HCT116 (cell line): ENCODE results near the gene KCNG1. TPM values are rescaled to one million over a fixed set of nuclear protein-coding genes. Genes with fewer than 3 reads are reported as not detected.

Experiments used
- ATAC-seq: fragments of 200-7000 bp; cut with Tn5 transposase; 2 replicates; pipeline ENCODE4 v1.9.1; 2020; ENCODE audit warnings: mild to moderate bottlenecking, moderate library complexity
- BruUV-seq: library from RNA; stranded (reverse); fragments of 400-500 nt; replicated peaks from 2 replicates; lab custom pipeline; 2021; lab: Mats Ljungman, UMichigan
- CTCF ChIA-PET: fragments of 300-600 bp; sonication (Branson Sonifier 250); formaldehyde crosslinking; loops from one replicate; lab custom pipeline; 2021; ENCODE audit warnings: antibody characterized with exemption; lab: Charles Lee
- POLR2A ChIA-PET: fragments of 300-600, 350-600 bp; sonication (Branson Sonifier 250); formaldehyde crosslinking; loops from one replicate; lab custom pipeline; 2021; ENCODE audit warnings: antibody characterized with exemption; lab: Charles Lee
- RAD21 ChIA-PET, 2 experiments: fragments of 300-600 bp; sonication (Branson Sonifier 250); formaldehyde crosslinking; loops; one replicate each; lab custom pipeline; 2023; ENCODE audit warnings: low total read pairs in 2 of 2; ENCODE audit not compliant: uncharacterized antibody in 2 of 2, unreplicated experiment in 2 of 2, low non-redundant PET in 1 of 2; lab: Charles Lee
- DNase-seq: peaks from one replicate; pipeline ENCODE4 v3.0.0-alpha.2; 2010; ENCODE audit warnings: low read depth, low spot score
- H2AFZ ChIP-seq: fragments of 200-600 bp; shearing (Covaris generic), sonication (generic); 2 replicates; pipeline ENCODE4 v1.6.1; 2017; ENCODE audit warnings: low read depth, mixed run types, mixed read lengths, antibody characterized with exemption, low read length; ENCODE audit not compliant: poor library complexity, severe bottlenecking
- H3K27ac ChIP-seq: 2 replicates; pipeline ENCODE4 v1.5.1; 2012; ENCODE audit warnings: low read depth, low read length
- H3K27me3 ChIP-seq: fragments of 200-600 bp; sonication (generic); 2 replicates; pipeline ENCODE4 v1.6.1; 2016; ENCODE audit warnings: mixed run types, low read length, mixed read lengths; ENCODE audit not compliant: insufficient read depth
- H3K36me3 ChIP-seq, 2 experiments: fragments of 200-500 bp in 1 of 2; fragments of 200-600 bp in 1 of 2; sonication (Bioruptor generic) in 1 of 2; sonication (generic) in 1 of 2; 2 replicates each; pipeline versions ENCODE4 v1.5.1 to v1.6.1; 2014 to 2016; ENCODE audit warnings: low read length in 2 of 2, inconsistent platforms in 1 of 2, mixed read lengths in 1 of 2, mixed run types in 1 of 2; ENCODE audit not compliant: insufficient read depth in 2 of 2, control insufficient read depth in 1 of 2
- H3K4me1 ChIP-seq, 2 experiments: fragments of 200-600 bp in 1 of 2; sonication (generic) in 1 of 2; 2 replicates each; pipeline versions ENCODE4 v1.5.1 to v1.6.1; 2012 to 2017; ENCODE audit warnings: low read length in 2 of 2, inconsistent platforms in 1 of 2, mild to moderate bottlenecking in 1 of 2, mixed read lengths in 1 of 2, mixed run types in 1 of 2, moderate library complexity in 1 of 2; ENCODE audit not compliant: insufficient read depth in 2 of 2, control insufficient read depth in 1 of 2
- H3K4me2 ChIP-seq: fragments of 200-600 bp; sonication (generic); 2 replicates; pipeline ENCODE4 v1.6.1; 2017; ENCODE audit warnings: mixed run types, low read length, mixed read lengths
- H3K4me3 ChIP-seq, 2 experiments: fragments of 200-600 bp in 1 of 2; sonication (generic) in 1 of 2; replicated peaks in 1 of 2; 2 replicates each; pipeline ENCODE4 v1.5.1; 2011 to 2016; ENCODE audit warnings: low read length in 2 of 2, control low read depth in 1 of 2, low read depth in 1 of 2, mild to moderate bottlenecking in 1 of 2, mixed read lengths in 1 of 2, mixed run types in 1 of 2
- H3K79me2 ChIP-seq: fragments of 200-600 bp; sonication (generic); 2 replicates; pipeline ENCODE4 v1.6.1; 2017; ENCODE audit warnings: mild to moderate bottlenecking, mixed run types, low read length, moderate library complexity, mixed read lengths; ENCODE audit not compliant: insufficient read depth
- H3K9ac ChIP-seq: fragments of 200-600 bp; sonication (generic); 2 replicates; pipeline ENCODE4 v1.6.1; 2016; ENCODE audit warnings: low read length, mixed read lengths
- H3K9me2 ChIP-seq: fragments of 200-600 bp; sonication (generic), shearing (Covaris generic); 2 replicates; pipeline ENCODE4 v1.6.1; 2017; ENCODE audit warnings: mixed run types, mild to moderate bottlenecking, moderate library complexity; ENCODE audit not compliant: insufficient read depth
- H3K9me3 ChIP-seq, 2 experiments: fragments of 200-500 bp in 1 of 2; fragments of 200-600 bp in 1 of 2; sonication (Bioruptor generic) in 1 of 2; sonication (generic) in 1 of 2; 2 replicates each; pipeline ENCODE4 v1.6.1; 2014 to 2017; ENCODE audit warnings: low read length in 2 of 2, mixed read lengths in 2 of 2, inconsistent platforms in 1 of 2, low read depth in 1 of 2, mild to moderate bottlenecking in 1 of 2, mixed run types in 1 of 2, moderate library complexity in 1 of 2; ENCODE audit not compliant: control insufficient read depth in 1 of 2, insufficient read depth in 1 of 2
- H4K20me1 ChIP-seq: fragments of 200-600 bp; sonication (generic), shearing (Covaris generic); 2 replicates; pipeline ENCODE4 v1.6.1; 2017; ENCODE audit warnings: mixed run types, mild to moderate bottlenecking, moderate library complexity; ENCODE audit not compliant: insufficient read depth
- EZH2phosphoT487 ChIP-seq: fragments of 200-600 bp; IDR thresholded peaks from 2 replicates; pipeline ENCODE4 v1.6.1; 2018; ENCODE audit warnings: antibody characterized with exemption, borderline replicate concordance
- REST ChIP-seq: IDR thresholded peaks from 2 replicates; pipeline ENCODE4 v1.6.1; 2012; ENCODE audit warnings: low read depth
- TCF7L2 ChIP-seq: IDR thresholded peaks from 2 replicates; pipeline ENCODE4 v1.7.0; 2011; ENCODE audit warnings: borderline replicate concordance, inconsistent platforms; ENCODE audit not compliant: insufficient read depth, insufficient read length; ENCODE audit errors: extremely low read depth
- ZNF274 ChIP-seq: fragments of 200-500 bp; sonication (Bioruptor generic); IDR thresholded peaks from 2 replicates; pipeline ENCODE4 v1.6.1; 2014; ENCODE audit warnings: mild to moderate bottlenecking, low read depth, low read length, inconsistent platforms
- intact Hi-C: fragments of 100-400 bp; cut with micrococcal nuclease; formaldehyde crosslinking; loops from 2 replicates; pipeline ENCODE4 v1.10.0; 2022
- total RNA-seq: library from RNA; stranded (reverse); gene quantifications from one replicate; pipeline ENCODE4 v1.2.1, GENCODE V29; 2021; ENCODE audit not compliant: unreplicated experiment

The KCNG1 gene
- total RNA-seq, 1 experiment from 2014 or later: 54.6 TPM

GRCh38 chr20:51019656-51020592 lies 3.0 kb downstream of the KCNG1 start:
- H3K9ac ChIP-seq: no peak overlapping the region
- H2AFZ ChIP-seq: no peak overlapping the region
- H4K20me1 ChIP-seq: no peaks in the 10 kb centered on the region
- no peak overlapping the region for H3K4me2 ChIP-seq
- H3K36me3 ChIP-seq: no peaks in the 10 kb centered on the region
- no peaks in the 10 kb centered on the region for H3K9me2 ChIP-seq
- DNase-seq (no peak), ATAC-seq (no peak)
- CTCF ChIA-PET: no interaction called here
- no peak overlapping the region for H3K27ac ChIP-seq
- no peaks in the 10 kb centered on the region for H3K9me3 ChIP-seq
- peaks cover 3 to 19% of the 10 kb centered on the region in 2 experiments; a peak in 3 of 4 replicates for H3K4me1 ChIP-seq
- intact Hi-C loops: no loop called here
- RAD21 ChIA-PET: no interaction called here
- no peak overlapping the region for H3K4me3 ChIP-seq
- peaks cover 29% of the 10 kb centered on the region for H3K79me2 ChIP-seq
- TF ChIP-seq ZNF274: no peak
- no peak for TF ChIP-seq EZH2phosphoT487
- no peak for TF ChIP-seq TCF7L2
- TF ChIP-seq, all 23 proteins: peak for 0
- H3K27me3 ChIP-seq: no peaks in the 10 kb centered on the region
- BruUV-seq: no TSS peak
- POLR2A ChIA-PET: no interaction called here

GRCh38 chr20:51017251-51017650 lies 5.7 kb downstream of the KCNG1 start:
- H2AFZ ChIP-seq: no peak overlapping the region
- CTCF ChIA-PET: no interaction called here
- POLR2A ChIA-PET: no interaction called here
- H3K27me3 ChIP-seq: no peaks in the 10 kb centered on the region
- H3K9me3 ChIP-seq: no peaks in the 10 kb centered on the region
- H3K36me3 ChIP-seq: no peaks in the 10 kb centered on the region
- H3K4me2 ChIP-seq: no peak overlapping the region
- no peak for ATAC-seq
- H3K9me2 ChIP-seq: no peaks in the 10 kb centered on the region
- H3K4me3 ChIP-seq: no peak overlapping the region
- TF ChIP-seq EZH2phosphoT487 (no peak), TCF7L2 (no peak), REST (no peak)
- TF ChIP-seq, all 23 proteins: peak for 0
- RAD21 ChIA-PET: no interaction called here
- H3K79me2 ChIP-seq: peaks cover 25% of the 10 kb centered on the region
- no peak overlapping the region for H3K9ac ChIP-seq
- H4K20me1 ChIP-seq: no peaks in the 10 kb centered on the region
- peaks cover 3 to 10% of the 10 kb centered on the region in 2 experiments; a peak in 3 of 4 replicates for H3K4me1 ChIP-seq
- no TSS peak for BruUV-seq
- intact Hi-C loops: no loop called here
- H3K27ac ChIP-seq: no peak overlapping the region
- DNase-seq: no peak
